OCI-LY3 (cell line): ENCODE measurements around the gene PDXK.

ENCODE experiments used
- H2AFZ ChIP-seq: fragments of 200-600, 300-600 bp; shearing (Covaris generic); 2 replicates; pipeline ENCODE4 v1.6.0; 2014; ENCODE audit warnings: antibody characterized with exemption, low read depth, low read length
- H3K27ac ChIP-seq: fragments of 200-600, 300-600 bp; sonication (generic); 2 replicates; pipeline ENCODE4 v1.5.1; 2014; ENCODE audit warnings: mild to moderate bottlenecking, low read length, moderate library complexity, mixed read lengths
- H3K27me3 ChIP-seq: fragments of 200-600, 300-600 bp; sonication (generic); 2 replicates; pipeline ENCODE4 v1.6.1; 2014; ENCODE audit warnings: low read depth, low read length, mixed read lengths
- H3K36me3 ChIP-seq: fragments of 200-600, 300-600 bp; sonication (generic); replicated peaks from 2 replicates; pipeline ENCODE3; 2014; ENCODE audit warnings: low read depth, low read length, mixed read lengths
- H3K4me1 ChIP-seq: fragments of 300-600, 200-600 bp; sonication (generic); 2 replicates; pipeline ENCODE4 v1.6.1; 2014; ENCODE audit warnings: low read length, mixed read lengths
- H3K4me2 ChIP-seq: fragments of 200-600, 300-600 bp; sonication (generic); 2 replicates; pipeline ENCODE4 v1.6.1; 2014; ENCODE audit warnings: low read length, mixed read lengths
- H3K4me3 ChIP-seq: fragments of 300-600, 200-600 bp; sonication (generic); 2 replicates; pipeline ENCODE4 v1.5.1; 2014; ENCODE audit warnings: antibody characterized with exemption, mild to moderate bottlenecking, low read length, moderate library complexity
- H3K79me2 ChIP-seq: fragments of 300-600, 200-600 bp; shearing (Covaris generic); 2 replicates; pipeline ENCODE4 v1.6.1; 2014; ENCODE audit warnings: mild to moderate bottlenecking, low read length, mixed read lengths
- H3K9ac ChIP-seq: fragments of 300-600, 200-600 bp; shearing (Covaris generic); 2 replicates; pipeline ENCODE4 v1.6.0; 2014; ENCODE audit warnings: mild to moderate bottlenecking, low read length, moderate library complexity
- H3K9me3 ChIP-seq: fragments of 200-600, 300-600 bp; shearing (Covaris generic); 2 replicates; pipeline ENCODE4 v1.6.1; 2014; ENCODE audit warnings: low read length, mixed read lengths; ENCODE audit not compliant: insufficient read depth
- H4K20me1 ChIP-seq: fragments of 200-600, 300-600 bp; sonication (generic); 2 replicates; pipeline ENCODE4 v1.6.1; 2016; ENCODE audit warnings: low read length, mixed read lengths; ENCODE audit not compliant: insufficient read depth
- EZH2phosphoT487 ChIP-seq: fragments of 200-600 bp; shearing (Covaris generic); IDR thresholded peaks from 2 replicates; pipeline ENCODE4 v1.6.1; 2018; ENCODE audit warnings: antibody characterized with exemption, mixed run types, low read depth
- TF ChIP-seq, protein P1 (sequence below): fragments of 200-600, 300-600 bp; sonication (generic); IDR thresholded peaks from 2 replicates; pipeline ENCODE4 v1.5.1; 2014; ENCODE audit warnings: antibody characterized with exemption, low read length, low read depth

PDXK gene

GRCh38 chr21:43778469-43779335 is 59.8 kb downstream of the PDXK start:
- Histone ChIP-seq H3K9me3 (no peaks in the 10 kb centered on the region), H2AFZ (peak overlapping the region; percentile 79), H3K4me3 (peak overlapping the region; percentile 43), H3K4me1 (peaks cover 27% of the 10 kb centered on the region), H3K4me2 (peak overlapping the region; percentile 66), H3K27ac (no peak overlapping the region), H4K20me1 (no peaks in the 10 kb centered on the region), H3K27me3 (no peaks in the 10 kb centered on the region), H3K79me2 (peaks cover 3% of the 10 kb centered on the region; the same call in 1 of the 2 replicates), H3K9ac (no peak overlapping the region), H3K36me3 (no peaks in the 10 kb centered on the region)
- TF ChIP-seq, protein P1, sequence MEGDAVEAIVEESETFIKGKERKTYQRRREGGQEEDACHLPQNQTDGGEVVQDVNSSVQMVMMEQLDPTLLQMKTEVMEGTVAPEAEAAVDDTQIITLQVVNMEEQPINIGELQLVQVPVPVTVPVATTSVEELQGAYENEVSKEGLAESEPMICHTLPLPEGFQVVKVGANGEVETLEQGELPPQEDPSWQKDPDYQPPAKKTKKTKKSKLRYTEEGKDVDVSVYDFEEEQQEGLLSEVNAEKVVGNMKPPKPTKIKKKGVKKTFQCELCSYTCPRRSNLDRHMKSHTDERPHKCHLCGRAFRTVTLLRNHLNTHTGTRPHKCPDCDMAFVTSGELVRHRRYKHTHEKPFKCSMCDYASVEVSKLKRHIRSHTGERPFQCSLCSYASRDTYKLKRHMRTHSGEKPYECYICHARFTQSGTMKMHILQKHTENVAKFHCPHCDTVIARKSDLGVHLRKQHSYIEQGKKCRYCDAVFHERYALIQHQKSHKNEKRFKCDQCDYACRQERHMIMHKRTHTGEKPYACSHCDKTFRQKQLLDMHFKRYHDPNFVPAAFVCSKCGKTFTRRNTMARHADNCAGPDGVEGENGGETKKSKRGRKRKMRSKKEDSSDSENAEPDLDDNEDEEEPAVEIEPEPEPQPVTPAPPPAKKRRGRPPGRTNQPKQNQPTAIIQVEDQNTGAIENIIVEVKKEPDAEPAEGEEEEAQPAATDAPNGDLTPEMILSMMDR: no peak
- no peak for TF ChIP-seq EZH2phosphoT487

GRCh38 chr21:43779660-43780059 is 60.7 kb downstream of the PDXK start:
- Histone ChIP-seq H3K4me1 (peaks cover 27% of the 10 kb centered on the region), H3K4me3 (no peak overlapping the region), H3K27ac (no peak overlapping the region), H3K27me3 (no peaks in the 10 kb centered on the region), H2AFZ (no peak overlapping the region), H3K9ac (no peak overlapping the region), H3K9me3 (no peaks in the 10 kb centered on the region), H4K20me1 (no peaks in the 10 kb centered on the region), H3K79me2 (peaks cover 3% of the 10 kb centered on the region; the same call in 1 of the 2 replicates), H3K36me3 (no peaks in the 10 kb centered on the region), H3K4me2 (no peak overlapping the region)
- TF ChIP-seq, protein P1: no peak
- TF ChIP-seq EZH2phosphoT487: no peak

- Histone ChIP-seq H3K27ac (no peak overlapping the region), H3K9ac (no peak overlapping the region), H3K4me2 (no peak overlapping the region), H3K9me3 (no peaks in the 10 kb centered on the region), H3K4me1 (peaks cover 23% of the 10 kb centered on the region), H3K4me3 (no peak overlapping the region), H3K36me3 (no peaks in the 10 kb centered on the region), H4K20me1 (no peaks in the 10 kb centered on the region), H2AFZ (no peak overlapping the region), H3K27me3 (no peaks in the 10 kb centered on the region), H3K79me2 (no peaks in the 10 kb centered on the region)
- no peak for TF ChIP-seq EZH2phosphoT487
- TF ChIP-seq, protein P1: no peak
Observed at GRCh38 chr21:43781846-43782245, 62.9 kb downstream of the PDXK start.

GRCh38 chr21:43782431-43783097 is 63.6 kb downstream of the PDXK start:
- Histone ChIP-seq H3K36me3 (no peaks in the 10 kb centered on the region), H3K9me3 (no peaks in the 10 kb centered on the region), H3K4me3 (no peak overlapping the region), H3K4me1 (peaks cover 23% of the 10 kb centered on the region), H3K79me2 (no peaks in the 10 kb centered on the region), H3K9ac (no peak overlapping the region), H3K27ac (no peak overlapping the region), H3K27me3 (no peaks in the 10 kb centered on the region), H4K20me1 (no peaks in the 10 kb centered on the region), H2AFZ (no peak overlapping the region), H3K4me2 (no peak overlapping the region)
- no peak for TF ChIP-seq EZH2phosphoT487
- TF ChIP-seq, protein P1: no peak
